Body of pancreas (tissue), 4 donors: ENCODE measurements around the gene FNDC3B.

Experiments
- CTCF ChIP-seq, 7 experiments: fragments of 450-650 bp in 4 of 7; fragments of 200-600 bp in 3 of 7; sonication (generic) in 3 of 7; IDR thresholded peaks; one replicate each; pipeline ENCODE4 v1.5.1; 2016 to 2019; ENCODE audit warnings: antibody characterized with exemption in 7 of 7
- POLR2A ChIP-seq, 3 donors: fragments of 450-650 bp; IDR thresholded peaks; one replicate each; pipeline ENCODE4 v1.6.1; 2016; ENCODE audit warnings: antibody characterized with exemption in 3 of 3, mild to moderate bottlenecking in 2 of 3

GRCh38 chr3:172254542-172254941 lies 215.2 kb downstream of the FNDC3B start:
- TF ChIP-seq CTCF (IDR thresholded peaks at IDR 0.05), result no peak
- TF ChIP-seq POLR2A (IDR thresholded peaks at IDR 0.05), result no peak
